Measurements from ENCODE around the gene TMEM72. TPM values are rescaled to one million over a fixed set of nuclear protein-coding genes. Genes with fewer than 3 reads are reported as not detected.
"Not testable (repeated sequence)": the region's sequence is repeated elsewhere in the genome, so short reads cannot be mapped to it uniquely, and the experiment has no call there.

TMEM72 gene
- total RNA-seq (not detected), polyA plus RNA-seq (not detected)

DNA sequence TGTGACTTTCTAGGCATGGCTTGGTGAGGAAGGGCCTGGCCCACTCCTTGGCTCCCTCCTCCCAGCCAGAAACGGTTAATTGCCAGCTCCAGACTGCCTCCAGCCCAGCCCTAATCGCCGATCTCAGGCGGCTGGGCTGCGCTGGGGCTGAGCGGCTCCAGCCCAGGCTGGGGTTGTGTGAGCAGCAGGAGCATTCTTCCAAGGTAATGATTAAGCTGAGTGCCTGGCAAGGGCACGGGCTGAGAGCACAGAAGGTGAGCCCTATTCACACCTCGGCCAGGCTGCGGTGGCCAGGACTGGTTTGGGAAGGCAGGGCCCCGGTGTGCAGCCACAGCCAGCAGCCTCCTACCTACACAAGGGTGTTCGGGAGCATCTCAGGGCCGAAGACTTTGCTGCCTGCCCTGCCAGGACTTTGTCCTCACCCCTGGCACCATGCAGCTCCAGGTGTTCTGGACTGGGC, at the start of gene TMEM72:
TMEM72 (plus strand) TSS at position 257 of the 460 bp plus-strand sequence; CDS start at position 433, 176 bp downstream.
- WGBS: 45% methylated on average over 12 of the region's 12 CpGs
- Histone ChIP-seq H3K4me1 (ENCODE audit: insufficient read depth) (no peaks in the 10 kb centered on the region), H3K36me3 (ENCODE audit: insufficient read depth) (no peaks in the 10 kb centered on the region), H3K27ac (ENCODE audit: low read depth) (no peak within 1 kb of the TSS), H3K4me3 (ENCODE audit: low read depth, low read length) (no peak within 1 kb of the TSS)
- DNase-seq (ENCODE audit: extremely low spot score): no peak

DNA sequence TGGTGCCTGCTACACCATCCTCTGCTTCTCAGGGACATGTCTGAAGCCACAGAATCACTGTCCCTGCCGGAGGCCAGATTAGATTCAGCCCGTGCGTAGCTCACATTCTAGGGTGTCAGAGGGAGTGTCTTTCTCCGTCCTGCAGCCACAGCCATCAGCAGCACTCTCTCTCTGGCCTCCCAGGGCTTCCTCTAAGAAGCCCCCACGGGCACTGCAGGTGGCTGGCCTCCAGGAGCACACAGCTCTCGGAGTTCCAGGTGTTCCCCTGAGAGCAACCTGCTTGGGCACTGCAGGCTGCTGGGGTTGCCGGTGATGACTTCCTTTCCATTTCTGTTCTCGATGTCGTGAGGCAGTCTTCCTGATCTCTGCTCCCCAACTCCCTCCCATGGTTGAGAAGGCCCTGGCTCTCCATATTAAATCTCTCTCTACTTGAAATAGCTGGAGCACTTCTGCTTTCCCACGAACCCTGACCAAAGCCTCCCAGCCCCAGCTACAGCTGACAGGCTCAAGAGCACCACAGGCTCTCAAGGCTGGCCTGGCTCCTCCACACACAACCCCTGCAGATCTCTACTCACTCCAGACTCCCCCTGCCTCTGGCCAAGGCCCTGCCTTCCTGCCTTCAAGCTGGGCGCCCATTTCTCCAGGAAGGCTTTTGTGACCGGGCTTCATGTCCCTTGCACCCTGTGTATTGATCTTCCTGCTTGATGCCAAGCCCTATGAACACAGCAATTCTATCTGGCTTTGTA, 49.0 kb upstream of the TMEM72 start:
- H3K27ac ChIP-seq (ENCODE audit: low read depth): no peak overlapping the region
- no peaks in the 10 kb centered on the region for H3K36me3 ChIP-seq (ENCODE audit: insufficient read depth)
- no peak overlapping the region for H3K4me3 ChIP-seq (ENCODE audit: low read depth, low read length)
- no peak for DNase-seq (ENCODE audit: extremely low spot score)
- no peaks in the 10 kb centered on the region for H3K4me1 ChIP-seq (ENCODE audit: insufficient read depth)
- WGBS: 84% methylated on average over 12 of the region's 12 CpGs

DNA sequence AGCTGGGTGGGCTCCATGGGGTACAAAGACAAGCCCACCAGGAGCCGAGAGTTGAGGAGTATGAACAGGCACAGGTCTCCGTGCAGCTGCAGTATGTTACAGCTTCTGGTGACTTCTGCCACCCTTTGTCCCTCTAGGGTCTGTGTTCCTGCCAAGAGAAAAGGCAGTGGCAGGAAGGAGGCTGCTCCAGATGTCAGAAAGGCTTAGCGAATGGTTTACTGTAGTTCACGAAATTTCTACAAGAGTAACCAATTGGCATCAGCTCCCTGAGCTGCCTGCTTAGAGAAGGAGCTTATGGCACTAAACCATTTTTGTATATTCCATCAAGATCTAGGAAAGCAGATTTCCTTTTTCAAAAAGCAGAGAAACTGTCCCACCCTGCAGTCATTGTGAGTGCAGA, 48.2 kb upstream of the TMEM72 start:
- no peak overlapping the region for H3K4me3 ChIP-seq (ENCODE audit: low read depth, low read length)
- no peak overlapping the region for H3K27ac ChIP-seq (ENCODE audit: low read depth)
- 69% methylated on average over 4 of the region's 4 CpGs for WGBS
- no peak for DNase-seq (ENCODE audit: extremely low spot score)
- no peaks in the 10 kb centered on the region for H3K4me1 ChIP-seq (ENCODE audit: insufficient read depth)
- H3K36me3 ChIP-seq (ENCODE audit: insufficient read depth): no peaks in the 10 kb centered on the region

DNA sequence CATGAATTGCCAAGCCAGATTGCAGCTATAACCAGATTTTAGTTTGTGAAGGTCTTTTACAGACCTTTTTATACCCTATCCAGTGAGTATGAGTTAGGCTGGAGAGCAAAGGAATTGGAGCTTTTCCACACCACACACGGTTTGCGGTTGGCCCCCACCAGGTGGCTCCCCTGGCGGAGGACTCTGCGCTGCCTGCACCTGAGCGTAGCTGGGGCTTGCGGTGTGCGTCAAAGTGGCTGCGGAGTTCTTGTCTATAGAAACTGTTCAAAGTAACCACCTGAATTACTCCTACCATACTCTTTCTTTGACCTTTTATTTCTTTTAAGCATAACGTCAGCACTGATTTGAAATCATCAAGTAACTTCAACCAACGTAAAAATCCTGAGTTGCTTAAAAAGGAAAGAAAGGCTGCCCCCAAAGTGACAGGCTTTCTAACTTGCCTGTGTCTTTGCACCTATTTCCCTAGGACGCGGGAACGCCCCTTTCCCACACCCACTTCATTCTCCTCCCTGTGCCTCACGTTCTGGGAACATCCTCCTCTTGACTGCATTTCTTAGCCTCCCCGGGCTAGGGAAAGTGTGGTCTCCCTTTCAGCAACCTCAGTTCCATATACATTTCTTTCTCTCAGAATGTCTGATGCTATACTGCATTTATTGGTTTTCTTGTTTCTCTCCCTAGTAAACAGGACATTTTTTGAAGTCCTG, 47.6 kb upstream of the TMEM72 start:
- Histone ChIP-seq H3K4me3 (ENCODE audit: low read depth, low read length) (no peak overlapping the region), H3K27ac (ENCODE audit: low read depth) (no peak overlapping the region), H3K4me1 (ENCODE audit: insufficient read depth) (no peaks in the 10 kb centered on the region), H3K36me3 (ENCODE audit: insufficient read depth) (no peaks in the 10 kb centered on the region)
- 75% methylated on average over 15 of the region's 15 CpGs for WGBS
- no peak for DNase-seq (ENCODE audit: extremely low spot score)

DNA sequence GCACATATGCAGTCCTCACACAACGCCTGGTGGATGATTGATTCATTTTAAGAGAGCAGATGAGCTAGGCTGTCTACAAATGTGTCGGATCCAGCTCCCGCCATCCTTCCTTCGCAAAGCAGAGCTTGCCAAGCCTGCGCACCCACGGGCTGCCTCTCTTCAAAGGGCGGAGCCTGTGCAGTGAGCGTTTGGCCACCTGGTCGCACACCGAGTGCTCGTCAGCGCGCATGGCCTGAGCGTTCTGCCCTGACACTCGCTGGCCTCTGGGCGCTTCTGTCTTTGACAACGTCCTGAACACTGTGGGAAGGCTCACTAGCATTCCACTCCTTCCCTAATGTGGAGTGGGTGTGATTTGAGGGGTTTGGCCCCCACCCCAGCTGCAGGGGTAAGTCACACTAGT, 47.1 kb upstream of the TMEM72 start:
- no peak for DNase-seq (ENCODE audit: extremely low spot score)
- no peak overlapping the region for H3K4me3 ChIP-seq (ENCODE audit: low read depth, low read length)
- no peaks in the 10 kb centered on the region for H3K36me3 ChIP-seq (ENCODE audit: insufficient read depth)
- H3K4me1 ChIP-seq (ENCODE audit: insufficient read depth): no peaks in the 10 kb centered on the region
- no peak overlapping the region for H3K27ac ChIP-seq (ENCODE audit: low read depth)
- WGBS: 54% methylated on average over 17 of the region's 17 CpGs

DNA sequence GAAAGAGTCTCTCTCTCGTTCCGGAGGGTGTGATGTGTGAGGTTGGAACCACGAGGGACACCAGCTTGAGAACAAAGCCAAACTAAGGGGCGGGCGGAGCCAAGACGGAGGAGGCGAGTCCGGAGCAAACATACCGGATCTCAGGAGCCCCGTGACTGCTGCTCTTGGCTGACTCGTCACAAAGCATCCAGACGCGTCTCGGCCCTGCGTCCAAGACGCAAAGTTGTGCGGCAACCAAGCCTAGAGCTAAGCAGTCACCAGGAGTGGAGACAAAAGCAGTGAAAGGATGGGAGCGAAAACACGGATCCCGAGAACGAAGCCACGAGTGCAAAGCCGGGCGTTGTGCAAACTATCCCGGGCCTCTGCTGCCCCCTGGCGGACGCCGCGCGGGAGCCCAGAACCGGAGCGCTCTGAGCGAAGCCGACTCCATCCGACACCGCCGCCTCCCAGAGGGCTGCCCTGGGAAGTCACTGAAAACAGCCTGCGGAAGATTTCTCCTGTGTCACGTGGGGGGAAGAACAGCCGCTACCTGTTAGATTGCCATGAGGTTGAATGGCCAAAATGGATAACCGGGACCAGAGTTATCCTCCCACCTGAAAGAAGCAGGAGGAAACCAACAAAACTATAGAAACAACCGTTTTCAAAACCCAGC, 46.4 kb upstream of the TMEM72 start:
- Histone ChIP-seq H3K27ac (ENCODE audit: low read depth) (no peak overlapping the region), H3K36me3 (ENCODE audit: insufficient read depth) (no peaks in the 10 kb centered on the region), H3K4me1 (ENCODE audit: insufficient read depth) (no peaks in the 10 kb centered on the region), H3K4me3 (ENCODE audit: low read depth, low read length) (peak overlapping the region; percentile 7)
- WGBS: under 1% methylated on average over 42 of the region's 42 CpGs
- peak; percentile 72 for DNase-seq (ENCODE audit: extremely low spot score)

DNA sequence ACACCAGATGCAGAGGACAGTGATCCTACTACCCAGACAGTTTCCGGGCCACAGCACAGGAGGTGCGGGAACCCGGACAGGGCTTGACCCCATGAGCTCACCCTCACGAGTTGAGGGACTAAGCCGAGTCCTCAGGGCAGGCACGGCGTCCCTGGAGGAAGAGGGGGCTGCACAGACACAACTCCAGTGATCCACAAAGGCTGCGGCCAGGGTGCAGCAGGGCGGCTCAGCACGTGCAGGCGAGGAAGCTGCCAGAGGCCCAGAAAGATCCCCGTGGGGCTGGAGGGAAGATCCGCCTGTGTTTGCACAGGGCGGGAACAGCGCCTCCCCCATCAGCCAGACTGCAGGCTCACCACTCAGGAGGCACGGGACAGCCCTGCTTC, 45.9 kb upstream of the TMEM72 start:
- DNase-seq (ENCODE audit: extremely low spot score): no peak
- Histone ChIP-seq H3K4me3 (ENCODE audit: low read depth, low read length) (no peak overlapping the region), H3K36me3 (ENCODE audit: insufficient read depth) (no peaks in the 10 kb centered on the region)

DNA sequence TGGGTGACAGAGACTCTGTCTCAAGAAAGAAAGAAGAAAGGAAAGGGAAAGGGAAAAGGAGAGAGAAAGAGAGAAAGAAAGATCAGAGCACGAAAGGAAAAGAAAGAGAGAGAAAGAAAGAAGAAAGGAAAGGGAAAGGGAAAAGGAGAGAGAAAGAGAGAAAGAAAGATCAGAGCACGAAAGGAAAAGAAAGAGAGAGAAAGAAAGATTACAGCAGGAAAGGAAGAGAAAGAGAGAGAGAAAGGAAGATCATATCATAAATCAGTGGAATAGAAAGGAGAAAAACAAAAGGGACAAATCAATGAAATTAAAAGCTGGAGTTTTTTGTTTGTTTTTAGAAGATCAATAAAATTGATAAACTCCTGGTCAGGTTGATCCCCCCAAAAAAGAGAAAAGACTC, 44.8 kb upstream of the TMEM72 start:
- H3K4me1 ChIP-seq (ENCODE audit: insufficient read depth); H3K4me3 ChIP-seq (ENCODE audit: low read depth, low read length); H3K36me3 ChIP-seq (ENCODE audit: insufficient read depth); DNase-seq (ENCODE audit: extremely low spot score); H3K27ac ChIP-seq (ENCODE audit: low read depth): not testable (repeated sequence)
- WGBS: 89% methylated on average over 2 of the region's 2 CpGs

More for the DNA sequence above, 45.9 kb upstream of the TMEM72 start:
- H3K4me1 ChIP-seq (ENCODE audit: insufficient read depth): no peaks in the 10 kb centered on the region
- H3K27ac ChIP-seq (ENCODE audit: low read depth): no peak overlapping the region
- 43% methylated on average over 16 of the region's 16 CpGs for WGBS

DNA sequence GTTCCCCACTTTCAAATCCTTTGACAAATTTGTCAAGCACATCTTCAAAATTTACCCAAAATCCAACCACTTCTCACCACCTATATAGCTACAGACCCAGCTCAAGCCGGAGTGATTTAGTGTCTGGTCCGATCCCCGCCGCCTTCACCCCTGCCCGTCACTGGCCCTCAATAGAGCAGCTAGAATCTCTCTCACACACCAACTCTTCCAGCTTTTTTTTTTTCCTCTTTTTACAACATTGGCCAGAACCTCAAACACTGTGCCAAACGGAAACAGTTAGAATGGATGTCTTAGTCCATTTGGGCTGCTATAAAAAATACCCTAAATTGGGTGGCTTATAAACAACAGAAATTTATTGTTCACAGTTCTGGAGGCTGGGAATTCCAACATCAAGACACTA, 41.1 kb upstream of the TMEM72 start:
- no peak for DNase-seq (ENCODE audit: extremely low spot score)
- 73% methylated on average over 6 of the region's 6 CpGs for WGBS
- no peaks in the 10 kb centered on the region for H3K36me3 ChIP-seq (ENCODE audit: insufficient read depth)
- H3K27ac ChIP-seq (ENCODE audit: low read depth): no peak overlapping the region
- H3K4me1 ChIP-seq (ENCODE audit: insufficient read depth): no peaks in the 10 kb centered on the region
- no peak overlapping the region for H3K4me3 ChIP-seq (ENCODE audit: low read depth, low read length)

DNA sequence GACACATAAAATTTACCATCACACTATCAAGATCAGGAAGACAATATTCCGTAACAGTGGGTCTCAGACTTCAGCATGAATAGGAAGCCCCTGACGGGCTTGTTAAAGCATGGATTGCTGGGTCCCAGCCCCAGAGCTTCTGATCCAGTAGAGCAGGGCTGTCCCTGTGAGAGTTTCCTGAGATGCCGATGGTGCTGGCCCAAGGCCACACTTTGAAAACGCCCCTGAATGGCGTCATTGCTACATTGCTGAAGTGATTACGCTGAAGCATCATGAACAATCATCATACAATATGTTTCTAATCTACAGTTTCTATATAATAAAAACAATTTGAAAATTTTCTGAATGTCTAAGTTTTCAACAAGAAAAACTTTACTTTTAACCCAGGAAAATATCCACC, 38.0 kb upstream of the TMEM72 start:
- H3K27ac ChIP-seq (ENCODE audit: low read depth): no peak overlapping the region
- 64% methylated on average over 6 of the region's 6 CpGs for WGBS

DNA sequence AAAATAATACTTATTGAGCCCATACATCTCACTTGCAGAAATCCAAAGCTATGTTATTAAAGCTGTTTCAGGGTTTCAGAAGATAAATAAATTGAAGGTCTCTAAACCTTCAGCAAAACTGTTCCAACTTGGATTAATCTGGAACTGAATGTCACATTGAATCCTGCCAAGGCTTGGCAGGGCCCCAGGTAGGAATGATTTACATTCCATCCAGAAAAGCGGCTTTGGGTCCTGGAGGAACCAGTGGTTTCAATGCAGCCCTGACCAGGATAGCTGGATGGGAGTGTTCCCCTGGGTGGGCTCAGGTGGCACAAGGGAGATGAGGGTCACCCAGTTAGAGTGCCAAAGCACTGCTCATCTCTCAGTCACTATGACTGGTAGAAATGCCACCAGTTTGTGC, 37.0 kb upstream of the TMEM72 start:
- Histone ChIP-seq H3K36me3 (ENCODE audit: insufficient read depth) (no peaks in the 10 kb centered on the region), H3K4me3 (ENCODE audit: low read depth, low read length) (no peak overlapping the region), H3K27ac (ENCODE audit: low read depth) (no peak overlapping the region), H3K4me1 (ENCODE audit: insufficient read depth) (no peaks in the 10 kb centered on the region)
- no peak for DNase-seq (ENCODE audit: extremely low spot score)
- 33% methylated on average over 1 of the region's 1 CpG for WGBS

More for the DNA sequence above, 38.0 kb upstream of the TMEM72 start:
- Histone ChIP-seq H3K4me1 (ENCODE audit: insufficient read depth) (no peaks in the 10 kb centered on the region), H3K4me3 (ENCODE audit: low read depth, low read length) (no peak overlapping the region), H3K36me3 (ENCODE audit: insufficient read depth) (no peaks in the 10 kb centered on the region)
- no peak for DNase-seq (ENCODE audit: extremely low spot score)

DNA sequence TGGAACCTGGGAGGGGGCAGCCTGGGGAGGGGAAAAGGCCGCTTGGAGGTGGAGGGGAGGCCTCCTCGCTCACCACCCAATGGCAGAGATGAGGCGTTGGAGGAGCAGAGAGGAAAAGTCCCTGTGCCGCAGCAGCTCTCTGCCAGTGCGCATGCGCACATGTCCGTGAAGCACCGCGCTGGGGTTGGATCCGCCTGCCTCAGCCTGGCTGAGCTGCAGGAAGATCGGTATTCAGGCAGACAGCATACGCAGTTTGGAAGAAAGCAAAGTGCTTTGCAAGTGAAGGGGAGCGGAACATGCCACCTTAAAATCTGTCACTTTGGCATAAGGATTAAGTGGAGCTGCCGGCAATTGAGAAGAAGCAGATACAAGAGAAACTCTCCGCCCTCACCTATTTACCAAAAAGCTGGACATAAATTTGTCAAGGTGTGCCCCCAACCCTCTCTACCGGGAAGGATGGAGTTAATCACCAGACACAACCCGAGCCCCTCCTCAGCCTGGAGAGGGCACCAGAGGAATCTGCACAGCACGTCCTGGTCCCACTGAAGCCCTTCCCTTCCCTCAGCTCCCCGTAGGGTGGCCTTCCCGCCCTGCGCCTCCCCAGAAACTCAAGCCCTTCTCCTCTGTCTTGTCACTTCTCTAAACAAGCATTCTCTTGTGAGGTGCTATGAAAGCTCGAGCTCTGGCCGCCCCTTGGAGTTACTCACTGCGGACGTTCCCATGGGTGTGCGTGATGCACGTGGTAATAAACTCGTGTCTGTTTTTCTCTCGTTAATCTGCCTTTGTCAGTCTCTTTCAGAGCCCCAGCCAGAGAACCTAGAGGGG, 32.2 kb upstream of the TMEM72 start:
- no peaks in the 10 kb centered on the region for H3K4me1 ChIP-seq (ENCODE audit: insufficient read depth)
- peak overlapping the region; percentile 1 for H3K4me3 ChIP-seq (ENCODE audit: low read depth, low read length)
- peak; percentile 84 for DNase-seq (ENCODE audit: extremely low spot score)
- H3K36me3 ChIP-seq (ENCODE audit: insufficient read depth): no peaks in the 10 kb centered on the region
- H3K27ac ChIP-seq (ENCODE audit: low read depth): peak overlapping the region; percentile 41
- 2% methylated on average over 29 of the region's 29 CpGs for WGBS

DNA sequence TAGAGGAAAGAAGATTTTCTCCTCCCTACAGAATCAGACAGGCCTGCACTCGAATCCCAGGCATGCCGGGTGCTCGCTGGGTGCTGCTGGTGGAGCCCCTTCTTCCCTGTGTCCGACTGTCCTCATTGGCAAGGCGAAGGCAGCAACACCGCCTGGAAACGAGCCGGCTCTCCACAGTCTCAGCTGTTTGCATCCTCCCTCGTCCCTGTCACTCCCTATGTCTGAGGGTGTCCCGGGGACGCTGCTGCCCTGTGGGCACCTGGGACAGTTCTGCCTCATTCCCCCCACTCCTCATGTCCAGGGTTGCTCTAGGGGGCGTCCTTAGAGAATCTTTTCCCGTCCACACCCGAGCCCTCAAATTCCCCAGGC, 31.6 kb upstream of the TMEM72 start:
- H3K4me3 ChIP-seq (ENCODE audit: low read depth, low read length): no peak overlapping the region
- 26% methylated on average over 14 of the region's 14 CpGs for WGBS
- no peaks in the 10 kb centered on the region for H3K36me3 ChIP-seq (ENCODE audit: insufficient read depth)
- H3K4me1 ChIP-seq (ENCODE audit: insufficient read depth): no peaks in the 10 kb centered on the region
- DNase-seq (ENCODE audit: extremely low spot score): no peak
- no peak overlapping the region for H3K27ac ChIP-seq (ENCODE audit: low read depth)
